H1 (cell line): ENCODE results near the gene DGKK. TPM values are rescaled to one million over a fixed set of nuclear protein-coding genes. Genes with fewer than 3 reads are reported as not detected.

Source experiments
- CTCF ChIA-PET: fragments of 300-600 bp; sonication (Branson Sonifier 250); formaldehyde crosslinking; loops from one replicate; lab custom pipeline; 2021; ENCODE audit not compliant: partially characterized antibody; lab: Charles Lee
- POLR2A ChIA-PET: fragments of 300-600 bp; sonication (Branson Sonifier 250); formaldehyde crosslinking; loops from one replicate; lab custom pipeline; 2021; ENCODE audit warnings: inconsistent platforms; ENCODE audit not compliant: partially characterized antibody; lab: Charles Lee
- DNase-seq, 2 experiments: peaks; one replicate each; pipeline versions ENCODE4 v3.0.0 to v3.0.0-alpha.2; 2010 to 2022; ENCODE audit warnings: low spot score in 2 of 2, low read depth in 1 of 2, mixed read lengths in 1 of 2
- FAIRE-seq: peaks from 2 replicates; lab custom pipeline; 2011; peaks lifted over from hg19 to GRCh38; lab: Jason Lieb, UNC
- H2AFZ ChIP-seq: 2 replicates; pipeline ENCODE4 v1.8.1; 2012; ENCODE audit warnings: low read length, inconsistent platforms
- H2AK5ac ChIP-seq: 2 replicates; pipeline ENCODE4 v1.6.1; 2013; ENCODE audit warnings: low read depth, low read length
- H2BK120ac ChIP-seq: replicated peaks from 2 replicates; pipeline ENCODE3; 2013; ENCODE audit warnings: low read depth, low read length, inconsistent platforms
- H2BK12ac ChIP-seq: 2 replicates; pipeline ENCODE4 v1.6.1; 2013; ENCODE audit warnings: low read depth, low read length
- H2BK15ac ChIP-seq: 2 replicates; pipeline ENCODE4 v1.6.1; 2013; ENCODE audit warnings: low read length
- H2BK20ac ChIP-seq: 2 replicates; pipeline ENCODE4 v1.6.1; 2013; ENCODE audit warnings: low read length
- H2BK5ac ChIP-seq: 2 replicates; pipeline ENCODE4 v1.6.1; 2013; ENCODE audit warnings: low read depth, low read length
- H3K14ac ChIP-seq: 2 replicates; pipeline ENCODE4 v1.6.1; 2013; ENCODE audit warnings: inconsistent platforms; ENCODE audit not compliant: insufficient read length
- H3K18ac ChIP-seq: 2 replicates; pipeline ENCODE4 v1.6.1; 2013; ENCODE audit warnings: low read length; ENCODE audit errors: extremely low read depth
- H3K23ac ChIP-seq: 2 replicates; pipeline ENCODE4 v1.6.1; 2013; ENCODE audit warnings: inconsistent platforms; ENCODE audit not compliant: insufficient read length
- H3K23me2 ChIP-seq: 2 replicates; pipeline ENCODE4 v1.6.1; 2013; ENCODE audit warnings: low read depth, low read length
- H3K27ac ChIP-seq: 2 replicates; pipeline ENCODE4 v1.6.1; 2011; ENCODE audit warnings: low read depth, low read length, inconsistent platforms
- H3K27me3 ChIP-seq, 4 experiments: replicated peaks in 1 of 4; 1 replicate in 1 of 4; 2 replicates in 3 of 4; pipeline versions ENCODE4 v1.6.1 to v1.8.1; 2011 to 2013; ENCODE audit warnings: low read length in 3 of 4, mild to moderate bottlenecking in 3 of 4, inconsistent platforms in 2 of 4, mixed read lengths in 2 of 4, moderate library complexity in 1 of 4; ENCODE audit not compliant: control insufficient read depth in 3 of 4, insufficient read depth in 3 of 4; ENCODE audit errors: extremely low read depth in 1 of 4
- H3K36me3 ChIP-seq, 4 experiments: 2 replicates each; pipeline versions ENCODE4 v1.6.1 to v1.8.1; 2011 to 2013; ENCODE audit warnings: mild to moderate bottlenecking in 4 of 4, low read length in 3 of 4, moderate library complexity in 2 of 4, control low read depth in 1 of 4, inconsistent platforms in 1 of 4; ENCODE audit not compliant: insufficient read depth in 4 of 4, control insufficient read depth in 2 of 4
- H3K4ac ChIP-seq: replicated peaks from 2 replicates; pipeline ENCODE3; 2013; ENCODE audit warnings: low read length, low read depth, mixed read lengths, inconsistent platforms; ENCODE audit not compliant: insufficient read length
- H3K4me1 ChIP-seq, 4 experiments: replicated peaks in 1 of 4; 1 replicate in 1 of 4; 2 replicates in 3 of 4; pipeline versions ENCODE4 v1.6.1 to v1.8.1; 2011 to 2013; ENCODE audit warnings: low read length in 3 of 4, inconsistent platforms in 2 of 4, mixed read lengths in 1 of 4; ENCODE audit not compliant: insufficient read depth in 4 of 4, control insufficient read depth in 3 of 4
- H3K4me2 ChIP-seq, 2 experiments: 2 replicates each; pipeline versions ENCODE4 v1.6.1 to v1.8.1; 2011 to 2013; ENCODE audit warnings: low read depth in 2 of 2, low read length in 2 of 2, control low read depth in 1 of 2, inconsistent platforms in 1 of 2, mild to moderate bottlenecking in 1 of 2; ENCODE audit not compliant: insufficient read depth in 1 of 2
- H3K4me3 ChIP-seq, 4 experiments: fragments of 200-600, 300-600 bp in 1 of 4; sonication (generic), shearing (Covaris generic), sonication (Bioruptor Twin) in 1 of 4; 2 replicates each; pipeline versions ENCODE4 v1.5.1 to v1.8.1; 2011 to 2016; ENCODE audit warnings: low read length in 4 of 4, low read depth in 3 of 4, control low read depth in 2 of 4, inconsistent platforms in 2 of 4, mild to moderate bottlenecking in 2 of 4, mixed read lengths in 1 of 4, moderate library complexity in 1 of 4; ENCODE audit not compliant: insufficient read depth in 2 of 4; ENCODE audit errors: extremely low read depth in 1 of 4
- H3K56ac ChIP-seq: replicated peaks from 2 replicates; pipeline ENCODE3; 2013; ENCODE audit warnings: low read depth, mild to moderate bottlenecking, mixed read lengths, low read length, inconsistent platforms; ENCODE audit not compliant: insufficient read length
- H3K79me1 ChIP-seq: 2 replicates; pipeline ENCODE4 v1.6.1; 2013; ENCODE audit warnings: low read depth, low read length, control low read depth
- H3K79me2 ChIP-seq, 2 experiments: 2 replicates each; pipeline versions ENCODE4 v1.6.1 to v1.8.1; 2012 to 2013; ENCODE audit warnings: low read length in 2 of 2, mild to moderate bottlenecking in 2 of 2, inconsistent platforms in 1 of 2; ENCODE audit not compliant: insufficient read depth in 2 of 2, control insufficient read depth in 1 of 2
- H3K9ac ChIP-seq, 4 experiments: replicated peaks in 1 of 4; 1 replicate in 1 of 4; 2 replicates in 3 of 4; pipeline versions ENCODE4 v1.6.1 to v1.8.1; 2011 to 2013; ENCODE audit warnings: low read depth in 3 of 4, low read length in 3 of 4, control low read depth in 2 of 4, mild to moderate bottlenecking in 2 of 4, moderate library complexity in 2 of 4, inconsistent platforms in 1 of 4; ENCODE audit errors: extremely low read depth in 1 of 4
- H3K9me3 ChIP-seq, 2 experiments: 2 replicates each; pipeline versions ENCODE4 v1.6.1 to v1.8.1; 2012 to 2013; ENCODE audit warnings: mild to moderate bottlenecking in 2 of 2, moderate library complexity in 2 of 2, control low read depth in 1 of 2, inconsistent platforms in 1 of 2, low read depth in 1 of 2, low read length in 1 of 2, mixed read lengths in 1 of 2; ENCODE audit not compliant: insufficient read depth in 2 of 2
- H4K20me1 ChIP-seq, 2 experiments: replicated peaks in 1 of 2; 2 replicates each; pipeline versions ENCODE3 to v1.8.1; 2011 to 2013; ENCODE audit warnings: inconsistent platforms in 2 of 2, low read length in 2 of 2, mild to moderate bottlenecking in 1 of 2; ENCODE audit not compliant: insufficient read depth in 2 of 2, control insufficient read depth in 1 of 2
- H4K5ac ChIP-seq: 2 replicates; pipeline ENCODE4 v1.6.1; 2013; ENCODE audit warnings: low read length, low read depth, mixed read lengths, inconsistent platforms; ENCODE audit not compliant: insufficient read length
- H4K8ac ChIP-seq: 2 replicates; pipeline ENCODE4 v1.8.0; 2013; ENCODE audit warnings: mild to moderate bottlenecking, moderate library complexity, low read length, inconsistent platforms; ENCODE audit not compliant: insufficient read depth; ENCODE audit errors: extremely low read depth
- H4K91ac ChIP-seq: replicated peaks from 2 replicates; pipeline ENCODE3; 2013; ENCODE audit warnings: low read length, mixed read lengths, inconsistent platforms; ENCODE audit not compliant: insufficient read length
- ASH2L ChIP-seq: fragments of 200-600, 300-600 bp; sonication (generic); IDR thresholded peaks from one replicate; pipeline ENCODE4 v1.7.1; 2017; ENCODE audit warnings: low read length
- CBX5 ChIP-seq: fragments of 300-800, 300-1000 bp; sonication (generic); IDR thresholded peaks from 2 replicates; pipeline ENCODE4 v1.7.1; 2016; ENCODE audit warnings: antibody characterized with exemption, low read length, low read depth
- EP300 ChIP-seq, 2 experiments: IDR thresholded peaks; 1 replicate in 1 of 2; 2 replicates in 1 of 2; pipeline ENCODE4 v1.6.1; 2011 to 2012; ENCODE audit warnings: low read depth in 2 of 2, low read length in 2 of 2, mild to moderate bottlenecking in 2 of 2, borderline replicate concordance in 1 of 2, inconsistent platforms in 1 of 2, moderate library complexity in 1 of 2
- EZH2 ChIP-seq: fragments of 200-600 bp; sonication (generic); IDR thresholded peaks from 2 replicates; pipeline ENCODE4 v1.7.1; 2012; ENCODE audit warnings: low read depth, mild to moderate bottlenecking, moderate library complexity, low read length, inconsistent platforms; ENCODE audit not compliant: severe bottlenecking
- GTF2F1 ChIP-seq: IDR thresholded peaks from 2 replicates; pipeline ENCODE4 v1.6.1; 2012; ENCODE audit warnings: low read depth, low read length, improper control_type of control experiment, borderline replicate concordance
- HDAC6 ChIP-seq: IDR thresholded peaks from one replicate; pipeline ENCODE4 v1.7.1; 2012; ENCODE audit warnings: low read depth, mild to moderate bottlenecking, inconsistent platforms, low read length, moderate library complexity
- NANOG ChIP-seq: IDR thresholded peaks from 2 replicates; pipeline ENCODE4 v1.6.1; 2011; ENCODE audit warnings: low read length, low read depth, mild to moderate bottlenecking, inconsistent platforms; ENCODE audit not compliant: insufficient read depth, poor library complexity, severe bottlenecking
- RFX5 ChIP-seq: IDR thresholded peaks from 2 replicates; pipeline ENCODE4 v1.6.1; 2011; ENCODE audit warnings: low read depth, low read length, improper control_type of control experiment, borderline replicate concordance
- RNF2 ChIP-seq: fragments of 200-900, 300-1000 bp; sonication (generic); IDR thresholded peaks from 2 replicates; pipeline ENCODE4 v1.7.1; 2016; ENCODE audit warnings: borderline replicate concordance, low read depth, mild to moderate bottlenecking, antibody characterized with exemption, low read length; ENCODE audit not compliant: poor library complexity, severe bottlenecking; ENCODE audit errors: missing control alignments
- WGBS, 2 experiments: shearing (Covaris generic) in 1 of 2; methylation state at CpG; one replicate each; pipeline versions ENCODE4 v1.1.6 to v1.1.7; 2013 to 2015; ENCODE audit warnings: low lambda C conversion rate in 2 of 2, mixed read lengths in 2 of 2, inconsistent platforms in 1 of 2, low coverage in 1 of 2, missing lambda C conversion rate in 1 of 2; ENCODE audit not compliant: insufficient replicate concordance in 2 of 2, insufficient coverage in 1 of 2, insufficient read length in 1 of 2; ENCODE audit errors: extremely low coverage in 1 of 2, missing lambda C conversion rate in 1 of 2; 5-methylcytosine and 5-hydroxymethylcytosine counted together
- polyA plus RNA-seq, 7 experiments: library from polyadenylated mRNA; depleted of rRNA in 3 of 7; stranded (reverse) in 5 of 7; unstranded in 2 of 7; fragments of >200 nt in 5 of 7; fragments of 200-250 nt in 2 of 7; gene quantifications; 1 replicate in 5 of 7; 2 replicates in 1 of 7; 4 replicates in 1 of 7; pipeline versions ENCODE4 v1.2.1 to v1.2.3, GENCODE V29; 2011 to 2013; ENCODE audit warnings: missing spikeins in 2 of 7, mixed read lengths in 2 of 7
- total RNA-seq: library from RNA; stranded (reverse); fragmentation: NEBNext Ultra II Directional; extraction: Animal tissue kit (Norgen Biotek cat#: 25700); gene quantifications from 2 replicates; pipeline ENCODE4 v1.2.1, GENCODE V29; 2021

The DGKK gene
- total and polyA plus RNA-seq, 2 of the 8 experiments (the other 6 are each of a cell fraction or from before 2014, with no cell fraction given), result 4.9 to 19.2 TPM

DNA sequence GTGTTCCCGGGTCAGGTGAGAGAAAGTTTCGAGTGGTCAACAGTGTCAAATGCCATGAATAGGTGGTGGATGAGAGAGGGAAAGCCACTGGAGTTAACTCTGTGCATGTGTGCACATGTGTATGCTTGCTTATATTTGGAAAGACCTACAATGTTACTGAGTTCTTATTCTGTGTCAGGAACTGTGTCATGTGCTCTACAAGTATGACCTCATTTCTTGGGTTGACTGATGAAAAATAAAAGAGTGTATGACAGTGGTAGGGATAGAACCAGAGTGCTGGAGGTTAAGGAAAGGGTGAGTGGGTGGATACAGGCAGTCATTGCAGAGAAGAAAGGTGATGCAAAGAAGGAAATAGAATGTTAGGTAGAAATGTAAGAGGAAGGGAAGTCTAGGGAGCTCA is 22.1 kb upstream of the DGKK start:
- POLR2A ChIA-PET, result no interaction called here
- Histone ChIP-seq H2BK15ac (no peak overlapping the region), H4K8ac (no peak overlapping the region), H4K5ac (no peak overlapping the region), H3K27me3 (no peaks in the 10 kb centered on the region), H3K4me2 (no peak overlapping the region), H3K18ac (no peak overlapping the region), H2BK120ac (no peak overlapping the region), H2AFZ (no peak overlapping the region), H2BK20ac (no peak overlapping the region), H3K9me3 (no peaks in the 10 kb centered on the region), H2AK5ac (no peak overlapping the region), H2BK5ac (no peak overlapping the region), H3K79me2 (no peaks in the 10 kb centered on the region), H4K20me1 (no peaks in the 10 kb centered on the region), H3K23me2 (no peaks in the 10 kb centered on the region), H3K4me3 (no peak overlapping the region), H3K36me3 (no peaks in the 10 kb centered on the region), H3K27ac (no peak overlapping the region), H3K56ac (no peak overlapping the region), H3K9ac (no peak overlapping the region)
- 78% methylated on average over 2 of the region's 2 CpGs; no CpG with 5 or more reads in 1 of the 2 experiments for WGBS, 2 experiments
- DNase-seq, result no peak
- FAIRE-seq, result no peak
- CTCF ChIA-PET, result no interaction called here
- TF ChIP-seq EP300 (IDR thresholded peaks at IDR 0.05; ENCODE audit: borderline replicate concordance in 1 of 2, low read depth in 2 of 2, low read length in 2 of 2) (no peak), ASH2L (no peak), GTF2F1 (no peak), NANOG (no peak), RFX5 (no peak), HDAC6 (no peak), CBX5 (no peak), EZH2 (no peak), RNF2 (no peak)
- TF ChIP-seq, all 59 proteins: peak for 0
- H3K4ac ChIP-seq, result no peak overlapping the region
- H2BK12ac ChIP-seq, result no peak overlapping the region
- no peak overlapping the region for H3K23ac ChIP-seq
- H3K79me1 ChIP-seq, result no peaks in the 10 kb centered on the region
- H4K91ac ChIP-seq, result no peak overlapping the region
- H3K14ac ChIP-seq, result no peak overlapping the region
- no peaks in the 10 kb centered on the region for H3K4me1 ChIP-seq
